Right lobe of liver (tissue), 4 donors: ENCODE measurements around the gene RIMBP2.

Experiments used
- CTCF ChIP-seq, 4 donors: fragments of 200-600 bp in 3 of 4; fragments of 450-650 bp in 1 of 4; IDR thresholded peaks; one replicate each; pipeline versions ENCODE4 v1.5.1 to v1.8.0; 2016 to 2022; ENCODE audit warnings: antibody characterized with exemption in 4 of 4, mild to moderate bottlenecking in 2 of 4
- POLR2A ChIP-seq: fragments of 450-650 bp; IDR thresholded peaks from one replicate; pipeline ENCODE4 v1.6.1; 2017; ENCODE audit warnings: antibody characterized with exemption, mild to moderate bottlenecking
- donor health status: DM: no; HTN: no; CAD: no.
- donor health status: DM: no; HTN: no; CAD: no.
- donor health status: DM: no; HTN: yes; CAD: no.

- TF ChIP-seq CTCF (IDR thresholded peaks at IDR 0.05) (no peak), POLR2A (no peak)
Measured at GRCh38 chr12:130517588-130517987, 198.5 kb downstream of the RIMBP2 start.
